GM18951 (cell line): ENCODE data around the gene DDX47.
"Not testable (repeated sequence)": the region's sequence is repeated elsewhere in the genome, so short reads cannot be mapped to it uniquely, and the experiment has no call there.

Source experiments
- POLR2A ChIP-seq: IDR thresholded peaks from 4 replicates; pipeline ENCODE4 v1.6.1; 2011; ENCODE audit warnings: mild to moderate bottlenecking; ENCODE audit not compliant: insufficient read length, insufficient read depth; ENCODE audit errors: extremely low read depth
- in situ Hi-C: fragments of 300-500 bp; cut with MboI; formaldehyde crosslinking; loops from one replicate; pipeline ENCODE4 v1.12.0; 2022; ENCODE audit warnings: low sequenced_read_pairs, mixed read lengths, inconsistent platforms; ENCODE audit not compliant: unreplicated experiment

DDX47 gene

GRCh38 chr12:12788675-12789368 is 24.3 kb upstream of the DDX47 start:
- in situ Hi-C loops = loop anchor here (10.0 kb wide), 1 partner anchor 196 kb away; no protein-coding TSS in a partner anchor

GRCh38 chr12:12790956-12791355 is 22.2 kb upstream of the DDX47 start:
- in situ Hi-C loops = no loop called here
- no peak for TF ChIP-seq POLR2A

More at GRCh38 chr12:12788675-12789368, 24.3 kb upstream of the DDX47 start:
- no peak for TF ChIP-seq POLR2A

GRCh38 chr12:12791756-12792369 is 21.3 kb upstream of the DDX47 start:
- in situ Hi-C loops = no loop called here
- no peak for TF ChIP-seq POLR2A

GRCh38 chr12:12792421-12792820 is 20.7 kb upstream of the DDX47 start:
- TF ChIP-seq POLR2A = no peak
- in situ Hi-C loops = no loop called here

GRCh38 chr12:12794686-12795085 is 18.5 kb upstream of the DDX47 start:
- TF ChIP-seq POLR2A = no peak
- in situ Hi-C loops = no loop called here

GRCh38 chr12:12796171-12796570 is 17.0 kb upstream of the DDX47 start:
- in situ Hi-C loops = no loop called here
- TF ChIP-seq POLR2A = no peak

GRCh38 chr12:12796928-12797793 is 16.0 kb upstream of the DDX47 start:
- TF ChIP-seq POLR2A = no peak
- in situ Hi-C loops = no loop called here

- TF ChIP-seq POLR2A = no peak
- in situ Hi-C loops = no loop called here
These were observed 15.4 kb upstream of the DDX47 start for GRCh38 chr12:12797794-12798152.

- in situ Hi-C loops = no loop called here
- no peak for TF ChIP-seq POLR2A
These were observed 14.7 kb upstream of the DDX47 start for GRCh38 chr12:12798480-12798879.

GRCh38 chr12:12799163-12799920 is 13.8 kb upstream of the DDX47 start:
- no peak for TF ChIP-seq POLR2A
- in situ Hi-C loops = no loop called here

GRCh38 chr12:12800406-12801180 is 12.6 kb upstream of the DDX47 start:
- TF ChIP-seq POLR2A = no peak
- in situ Hi-C loops = no loop called here

- in situ Hi-C loops = not testable (repeated sequence)
These were observed 11.5 kb upstream of the DDX47 start for GRCh38 chr12:12801656-12802055.
